ENCODE data around the gene ITGB3BP.

- TF ChIP-seq, protein P1, sequence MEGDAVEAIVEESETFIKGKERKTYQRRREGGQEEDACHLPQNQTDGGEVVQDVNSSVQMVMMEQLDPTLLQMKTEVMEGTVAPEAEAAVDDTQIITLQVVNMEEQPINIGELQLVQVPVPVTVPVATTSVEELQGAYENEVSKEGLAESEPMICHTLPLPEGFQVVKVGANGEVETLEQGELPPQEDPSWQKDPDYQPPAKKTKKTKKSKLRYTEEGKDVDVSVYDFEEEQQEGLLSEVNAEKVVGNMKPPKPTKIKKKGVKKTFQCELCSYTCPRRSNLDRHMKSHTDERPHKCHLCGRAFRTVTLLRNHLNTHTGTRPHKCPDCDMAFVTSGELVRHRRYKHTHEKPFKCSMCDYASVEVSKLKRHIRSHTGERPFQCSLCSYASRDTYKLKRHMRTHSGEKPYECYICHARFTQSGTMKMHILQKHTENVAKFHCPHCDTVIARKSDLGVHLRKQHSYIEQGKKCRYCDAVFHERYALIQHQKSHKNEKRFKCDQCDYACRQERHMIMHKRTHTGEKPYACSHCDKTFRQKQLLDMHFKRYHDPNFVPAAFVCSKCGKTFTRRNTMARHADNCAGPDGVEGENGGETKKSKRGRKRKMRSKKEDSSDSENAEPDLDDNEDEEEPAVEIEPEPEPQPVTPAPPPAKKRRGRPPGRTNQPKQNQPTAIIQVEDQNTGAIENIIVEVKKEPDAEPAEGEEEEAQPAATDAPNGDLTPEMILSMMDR (IDR thresholded peaks at IDR 0.05) = no peak
- no peak for TF ChIP-seq POLR2AphosphoS5 (IDR thresholded peaks at IDR 0.05)
Observed at GRCh38 chr1:63428815-63429214, 94.2 kb downstream of the ITGB3BP start.

Data from sigmoid colon (tissue), 4 donors.